GM10847 (cell line): Measurements from ENCODE around the gene GLRX.

Source experiments
- POLR2A ChIP-seq: IDR thresholded peaks from 2 replicates; pipeline ENCODE4 v1.6.1; 2011; ENCODE audit not compliant: insufficient read length; ENCODE audit errors: extremely low read depth

GLRX gene

DNA sequence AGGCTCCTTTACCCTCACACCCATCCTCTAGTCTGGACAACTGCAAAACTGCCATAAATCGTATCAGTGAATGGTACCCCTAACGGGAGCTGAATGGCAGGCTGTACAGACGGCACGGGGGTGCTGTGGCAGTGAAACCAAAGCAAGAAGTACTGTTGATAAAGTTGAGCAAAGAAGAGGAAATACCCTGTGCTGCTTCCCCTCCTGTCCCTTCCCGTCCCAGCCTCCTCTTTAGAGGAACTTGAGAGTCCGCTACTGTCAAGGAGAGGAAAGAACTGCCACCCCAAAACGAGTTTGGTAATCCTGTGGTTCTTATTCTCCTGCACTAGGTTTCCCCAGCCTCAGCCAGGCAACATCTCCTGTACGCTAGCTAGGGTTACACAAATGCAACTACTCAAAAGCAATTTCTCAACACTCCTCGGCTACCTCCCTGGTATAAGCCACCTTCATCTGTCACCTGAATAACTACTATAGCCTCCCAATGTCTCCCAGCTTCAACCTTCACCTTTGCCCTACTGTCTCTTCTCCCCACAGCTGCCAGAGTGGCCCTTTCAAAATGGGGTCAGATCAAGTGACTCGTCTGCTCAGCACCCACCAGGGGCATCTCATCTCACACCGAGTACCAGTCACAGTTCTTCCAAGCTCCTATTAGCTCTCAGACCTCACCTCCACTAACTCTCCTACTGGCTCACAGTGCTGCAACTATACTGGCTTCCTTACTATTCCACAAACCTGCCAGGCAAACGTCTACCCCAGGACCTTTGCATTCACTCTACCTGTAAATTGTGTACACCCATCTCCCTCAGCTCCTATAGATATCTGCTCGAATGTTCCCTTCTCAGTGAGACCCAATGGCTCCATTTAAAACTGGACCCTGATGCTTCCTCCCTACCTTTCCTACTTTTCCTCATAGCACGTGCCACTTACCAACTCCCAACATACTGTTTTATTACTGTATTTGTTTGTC, 4.1 kb downstream of the GLRX start:
- no peak for TF ChIP-seq POLR2A

DNA sequence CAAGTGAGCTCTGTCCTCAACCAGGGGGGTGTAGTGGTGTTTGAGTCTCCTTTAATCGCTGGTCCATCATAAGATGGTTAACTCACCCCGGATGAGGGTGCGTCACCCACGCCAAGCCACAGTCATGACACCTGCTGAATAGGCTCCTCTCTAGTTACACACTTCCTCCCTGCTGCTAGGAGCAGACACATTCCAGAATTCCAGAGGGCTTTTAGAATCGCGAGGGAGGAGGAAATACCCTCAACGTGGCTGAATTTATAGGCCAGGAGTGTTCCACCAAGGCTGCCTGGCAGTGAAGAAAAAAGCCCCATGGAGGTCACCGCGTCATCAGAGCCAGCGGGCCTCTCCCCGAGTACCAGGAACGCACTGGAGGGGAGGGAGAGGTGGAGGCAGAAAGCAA, 5.1 kb downstream of the GLRX start:
- no peak for TF ChIP-seq POLR2A

DNA sequence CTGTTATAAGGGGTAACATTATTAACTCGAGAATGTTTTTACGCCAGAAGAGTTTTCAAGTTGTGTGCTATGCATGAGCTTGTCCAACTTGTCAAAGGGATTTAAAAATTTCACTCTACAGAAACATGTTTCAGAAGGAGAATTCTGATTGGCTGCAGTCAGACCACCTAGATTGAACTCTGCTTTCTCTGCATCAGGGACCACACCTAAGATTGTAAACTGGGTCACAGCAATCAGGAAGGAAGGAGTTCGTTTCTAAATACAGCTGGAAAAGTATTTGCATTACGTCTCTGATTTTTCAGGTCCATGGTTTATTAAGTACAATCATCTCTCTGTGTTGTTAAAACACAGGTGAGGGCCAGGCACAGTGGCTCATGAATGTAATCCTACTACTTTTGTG, 5.8 kb downstream of the GLRX start:
- no peak for TF ChIP-seq POLR2A

DNA sequence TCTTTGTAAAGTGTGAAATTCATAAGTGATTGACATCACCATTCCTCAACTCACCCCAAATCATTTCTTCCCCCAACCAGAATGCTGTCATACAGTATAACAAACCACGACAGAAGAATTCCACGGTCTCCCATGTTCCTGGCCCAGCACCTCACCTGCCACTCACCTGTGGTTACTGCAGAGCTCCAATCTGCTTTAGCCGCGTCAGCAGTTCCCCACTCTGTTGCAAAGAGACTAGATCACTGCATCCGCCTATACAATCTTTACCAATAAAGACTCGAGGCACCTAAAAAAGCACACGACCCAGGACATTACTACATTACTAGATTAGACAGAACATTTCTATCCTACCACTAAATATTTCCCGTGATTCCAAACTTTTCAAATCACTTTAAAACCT, 6.2 kb downstream of the GLRX start:
- TF ChIP-seq POLR2A, result no peak

DNA sequence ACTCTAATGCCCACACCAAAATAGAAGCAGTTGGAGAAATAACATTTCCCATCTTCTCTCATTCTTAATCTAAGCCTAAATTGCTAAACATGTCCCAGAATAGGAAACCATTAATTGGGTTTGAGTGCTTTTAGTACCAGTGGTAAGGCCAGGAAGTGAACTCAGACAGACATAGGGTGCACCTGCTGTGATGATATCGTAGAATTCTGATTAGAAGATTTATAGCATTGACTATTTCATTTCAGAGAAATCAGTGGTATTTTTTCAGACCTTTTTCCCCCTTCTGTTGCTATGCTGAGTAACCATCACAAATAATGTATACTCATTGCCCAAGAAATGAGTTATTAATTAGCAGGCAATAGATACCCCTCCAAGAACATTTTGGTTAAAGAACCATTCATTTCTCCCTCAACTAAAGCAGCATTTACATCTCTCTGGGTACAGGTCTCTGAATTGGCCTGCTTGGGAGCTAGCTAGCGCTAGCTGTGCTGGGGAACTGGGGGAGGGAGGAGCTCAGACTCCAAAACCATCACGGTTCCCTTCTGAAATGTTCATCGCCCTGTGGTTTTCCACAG, 7.3 kb downstream of the GLRX start:
- no peak for TF ChIP-seq POLR2A

DNA sequence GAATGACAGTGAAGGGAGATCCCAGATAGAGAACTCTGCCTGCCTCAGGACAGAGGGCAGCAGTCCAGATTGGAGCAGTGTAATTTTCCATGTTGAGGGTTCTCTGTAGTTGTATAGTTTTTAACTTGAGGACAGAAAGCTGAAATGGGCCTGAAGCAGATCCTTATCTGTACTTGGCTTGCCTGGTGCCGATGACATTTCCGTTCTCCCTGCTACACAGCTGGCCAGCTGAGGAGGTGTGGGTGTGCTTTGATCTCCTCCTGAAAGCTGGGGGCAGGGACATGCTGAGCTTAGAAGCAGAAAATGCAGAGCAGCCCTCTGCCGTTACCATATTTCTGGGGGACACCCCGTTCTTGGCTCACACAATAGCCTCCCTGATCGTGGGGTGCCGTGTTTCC, 10.5 kb downstream of the GLRX start:
- TF ChIP-seq POLR2A, result no peak

DNA sequence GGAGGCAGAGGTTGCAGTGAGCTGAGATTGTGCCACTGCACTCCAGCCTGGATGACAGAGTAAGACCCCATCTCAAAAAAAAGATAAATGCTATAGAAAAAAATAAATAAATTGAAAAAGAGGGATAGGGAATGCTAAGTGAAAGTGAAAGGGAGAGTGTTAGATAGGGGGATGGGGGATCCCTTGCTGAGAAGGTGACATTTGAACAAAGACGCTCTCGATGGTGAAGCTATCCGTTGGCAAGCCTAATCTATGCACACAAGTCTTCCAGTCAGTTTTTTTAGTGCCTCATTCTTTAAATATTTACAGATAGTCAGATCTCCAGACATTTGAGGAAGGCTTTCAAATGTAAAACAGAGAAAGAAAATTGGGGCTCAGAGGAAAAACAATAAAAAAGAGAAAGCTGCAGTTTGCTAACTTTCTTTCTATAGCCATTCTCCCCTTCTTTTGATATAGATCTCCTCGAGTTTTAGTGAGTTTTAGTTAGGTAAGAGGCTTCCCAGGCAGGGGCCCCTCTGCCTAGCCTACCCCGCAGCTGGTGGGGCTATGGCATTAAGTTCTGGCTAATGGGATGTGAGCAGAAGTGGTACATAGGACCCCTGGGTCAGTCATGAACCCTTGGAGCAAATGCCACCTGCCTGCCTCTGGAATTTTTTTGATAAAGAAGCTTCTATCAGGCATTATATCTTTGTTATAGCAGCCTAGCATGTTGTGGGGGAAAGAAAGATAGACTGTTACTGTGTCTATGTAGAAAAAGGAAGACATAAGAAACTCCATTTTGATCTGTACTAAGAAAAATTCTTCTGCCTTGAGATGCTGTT, 12.0 kb downstream of the GLRX start:
- TF ChIP-seq POLR2A, result no peak

DNA sequence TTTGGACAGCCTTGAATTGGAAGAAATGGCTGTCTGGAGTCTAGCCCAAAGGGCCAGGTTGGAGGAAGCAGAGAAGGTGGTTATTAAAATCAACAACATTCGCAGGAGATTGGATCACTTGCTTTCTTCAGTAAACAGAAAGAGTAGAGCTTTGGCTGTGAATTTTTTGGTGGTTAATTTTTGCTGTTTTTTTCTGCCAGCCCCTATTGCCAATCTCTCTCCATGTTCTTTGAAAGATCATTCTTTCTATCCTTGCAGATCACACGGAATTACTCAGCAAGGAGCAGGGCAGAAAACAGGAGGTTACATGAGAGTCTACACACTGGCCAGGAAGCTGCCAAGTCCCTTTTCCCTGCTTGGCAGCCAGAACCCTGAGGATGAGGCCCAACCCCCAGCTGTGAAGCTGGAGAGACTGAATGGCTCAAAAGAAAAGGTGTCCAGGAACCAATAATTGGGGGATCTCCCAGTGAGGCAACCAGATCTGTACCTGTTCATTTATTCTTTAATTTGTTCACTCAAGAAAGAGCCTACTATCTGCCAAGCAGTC, 13.0 kb downstream of the GLRX start:
- TF ChIP-seq POLR2A, result no peak

DNA sequence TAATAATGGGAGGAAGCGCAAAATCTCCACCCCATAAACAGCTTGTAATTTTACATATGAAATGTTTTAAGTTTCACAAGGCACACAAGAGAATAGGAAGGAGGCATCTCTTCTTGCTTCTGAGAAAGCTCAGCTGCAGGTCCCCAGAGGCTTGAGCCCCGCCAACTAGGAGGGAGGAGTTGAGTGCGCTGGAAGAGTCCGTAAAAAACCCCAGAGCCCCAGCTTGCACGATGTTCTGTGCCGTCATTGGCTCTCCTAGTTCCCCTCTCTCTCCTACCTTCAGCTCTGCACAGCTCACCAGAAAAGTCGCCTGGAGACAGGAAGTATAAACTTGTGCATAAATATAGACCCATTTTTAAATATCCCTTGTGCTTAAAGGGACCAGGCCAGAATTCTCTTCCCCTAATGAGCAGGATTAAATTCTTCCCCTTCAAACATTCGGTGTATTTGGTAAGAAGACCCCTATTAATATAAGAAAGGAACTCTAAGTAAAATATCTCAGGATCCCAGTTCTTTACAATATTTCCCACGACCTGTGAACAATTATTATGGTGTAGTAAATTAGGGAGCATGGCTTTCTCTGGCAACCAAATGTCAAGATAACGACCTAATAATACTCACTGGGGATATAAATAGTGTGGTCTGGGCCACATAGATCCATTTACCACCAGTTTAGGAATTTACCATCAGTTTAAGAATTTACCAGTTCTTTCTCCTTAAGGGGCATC, 13.7 kb downstream of the GLRX start:
- no peak for TF ChIP-seq POLR2A

DNA sequence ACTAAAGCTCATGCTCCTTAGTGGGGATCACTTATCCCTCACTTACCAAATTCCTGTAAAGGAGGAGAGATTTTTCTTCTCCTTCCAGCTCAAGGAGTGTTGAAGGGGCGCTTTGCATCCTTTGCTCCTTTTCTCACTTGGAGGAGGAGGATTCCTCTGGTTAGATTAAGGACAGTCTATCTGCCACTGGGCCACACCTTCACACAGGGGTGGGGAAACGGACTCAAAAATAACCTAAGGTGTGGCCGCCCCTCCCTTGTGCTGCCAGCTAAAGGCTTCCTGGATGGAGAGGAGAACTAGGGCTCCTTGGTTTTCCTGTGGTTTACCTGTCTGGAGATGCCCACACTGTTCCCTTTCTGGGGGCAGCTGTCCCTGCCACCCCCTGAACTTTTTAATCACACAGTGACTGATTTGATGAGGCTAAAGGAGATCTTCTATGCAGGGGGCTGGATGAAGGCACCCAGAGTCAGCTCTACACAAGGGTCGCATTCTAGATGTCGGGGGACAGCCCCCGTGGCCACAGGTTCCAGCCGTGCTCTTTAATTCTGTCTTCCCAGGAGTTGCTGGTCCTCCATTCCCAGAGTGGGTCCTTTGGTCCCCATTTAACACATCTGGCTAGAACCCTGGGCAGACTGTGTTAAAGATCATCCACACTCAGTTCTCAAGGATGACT, 14.4 kb downstream of the GLRX start:
- no peak for TF ChIP-seq POLR2A

DNA sequence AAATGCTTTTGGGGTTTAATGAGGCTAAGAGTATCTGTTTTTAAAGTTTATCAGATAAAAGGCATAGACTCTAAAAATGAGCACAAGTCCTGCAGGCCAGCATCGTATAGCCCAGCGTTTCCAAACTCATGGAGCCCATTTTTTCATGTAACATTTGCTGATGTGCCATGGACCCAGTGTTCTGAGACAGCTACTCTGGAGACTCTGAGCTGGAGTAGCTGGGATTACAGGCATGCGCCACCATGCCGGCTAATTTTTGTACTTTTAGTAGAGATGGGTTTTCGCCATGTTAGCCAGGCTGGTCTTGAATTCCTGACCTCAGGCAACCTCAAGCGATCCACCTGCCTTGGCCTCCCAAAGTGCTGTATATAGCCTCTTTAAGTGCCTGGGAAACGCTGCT, 15.8 kb downstream of the GLRX start:
- TF ChIP-seq POLR2A, result no peak

DNA sequence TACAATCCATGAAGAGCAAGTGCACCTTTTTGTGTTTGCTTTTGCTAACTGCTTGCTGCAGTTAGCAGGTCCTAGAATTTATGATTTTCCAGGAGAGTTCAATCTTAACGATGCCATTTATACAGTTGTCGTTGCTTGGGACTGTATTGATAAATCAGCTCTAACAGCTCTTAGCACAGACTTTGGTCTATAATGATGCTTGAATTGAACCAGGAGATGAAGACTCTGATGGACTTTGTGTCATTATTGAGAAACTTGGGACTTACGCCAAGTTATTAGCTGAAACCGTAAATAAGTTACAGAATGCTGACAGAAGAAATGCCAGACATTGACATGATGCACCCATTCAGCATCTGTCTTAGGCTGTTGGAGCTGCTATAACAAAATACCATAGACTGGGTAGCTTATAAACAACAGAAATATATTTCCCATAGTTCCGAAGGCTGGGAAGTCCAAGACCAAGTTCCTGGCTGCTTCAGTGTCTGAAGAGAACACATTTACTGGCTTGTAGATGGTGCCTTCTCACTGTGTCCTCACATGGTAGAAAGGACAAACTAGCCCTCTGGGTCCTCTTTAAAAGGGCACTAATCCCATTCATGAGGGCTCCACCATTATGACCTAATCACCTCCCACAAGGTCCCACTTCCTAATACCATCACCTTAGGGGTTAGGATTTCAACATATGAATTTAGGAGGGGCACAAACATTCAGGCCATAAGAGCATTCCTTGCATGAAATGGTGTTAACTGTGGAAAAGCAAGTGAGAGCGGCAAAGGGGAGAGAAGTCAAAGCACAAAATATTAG, 17.6 kb downstream of the GLRX start:
- TF ChIP-seq POLR2A, result no peak
